Loucy (cell line): ENCODE measurements around the gene ZNF467.

Experiments used
- CTCF ChIP-seq: fragments of 200-600 bp; sonication (generic); conservative IDR thresholded peaks from 2 replicates; pipeline ENCODE4 v1.5.1; 2014; ENCODE audit warnings: mild to moderate bottlenecking, antibody characterized with exemption, low read length
- EZH2phosphoT487 ChIP-seq: fragments of 200-600 bp; IDR thresholded peaks from 2 replicates; pipeline ENCODE4 v1.6.1; 2018; ENCODE audit warnings: antibody characterized with exemption, mild to moderate bottlenecking, moderate library complexity, borderline replicate concordance

- TF ChIP-seq CTCF (no peak), EZH2phosphoT487 (no peak)
Measured at GRCh38 chr7:149809215-149809614, 35.8 kb upstream of the ZNF467 start.
